ENCODE results near the gene ADNP2. TPM values are rescaled to one million over a fixed set of nuclear protein-coding genes. Genes with fewer than 3 reads are reported as not detected.

ADNP2 gene
- 27.1 and 27.4 TPM in 2 replicates for total RNA-seq

GRCh38 chr18:80108739-80109675, at the start of gene ADNP2:
Gene ADNP2, plus strand, starts transcription at chr18:80109262. Its CDS starts 8,281 bp downstream, at chr18:80117543.

Other genes starting within 250 kb of the ADNP2 start
- gene SLC66A2, start 157.6 kb upstream of the ADNP2 start, total RNA-seq, result 13.6 and 22.7 TPM in 2 replicates
- 1.2 and 3.4 TPM in 2 replicates for gene HSBP1L1, start 144.6 kb upstream of the ADNP2 start, total RNA-seq
- 96.5 and 117 TPM in 2 replicates for gene TXNL4A, start 120.7 kb upstream of the ADNP2 start, total RNA-seq
- gene RBFA, start 74.8 kb upstream of the ADNP2 start, total RNA-seq, result 35.5 and 36.7 TPM in 2 replicates
- 1.3 and 1.6 TPM in 2 replicates for gene PARD6G, start 138.3 kb downstream of the ADNP2 start, total RNA-seq